Loucy (cell line): ENCODE results near the gene NEUROD2.

Source experiments
- EZH2phosphoT487 ChIP-seq: fragments of 200-600 bp; IDR thresholded peaks from 2 replicates; pipeline ENCODE4 v1.6.1; 2018; ENCODE audit warnings: antibody characterized with exemption, mild to moderate bottlenecking, moderate library complexity, borderline replicate concordance
- TF ChIP-seq, protein P1 (sequence below): fragments of 200-600 bp; sonication (generic); conservative IDR thresholded peaks from 2 replicates; pipeline ENCODE4 v1.5.1; 2014; ENCODE audit warnings: mild to moderate bottlenecking, antibody characterized with exemption, low read length

DNA sequence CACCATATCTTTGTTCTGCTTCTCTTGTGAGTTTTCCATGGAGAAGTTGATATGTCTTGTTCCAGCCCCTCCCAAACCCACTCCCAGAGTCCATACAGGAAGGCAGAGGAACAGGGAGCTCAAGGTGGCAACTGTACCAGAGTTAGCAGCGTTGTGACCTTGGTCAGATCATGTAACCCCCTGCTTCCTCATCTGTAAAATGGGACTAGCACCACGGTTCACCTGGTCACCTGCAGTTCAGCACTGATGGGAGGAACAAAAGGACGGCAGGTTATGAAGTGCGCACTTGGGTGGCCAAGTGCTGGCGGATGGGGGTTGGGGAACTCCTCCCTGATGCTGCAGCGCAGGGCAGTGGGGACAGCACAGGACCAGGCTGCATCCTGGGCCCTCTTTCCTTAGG lies 7.7 kb upstream of the NEUROD2 start:
- TF ChIP-seq, protein P1, sequence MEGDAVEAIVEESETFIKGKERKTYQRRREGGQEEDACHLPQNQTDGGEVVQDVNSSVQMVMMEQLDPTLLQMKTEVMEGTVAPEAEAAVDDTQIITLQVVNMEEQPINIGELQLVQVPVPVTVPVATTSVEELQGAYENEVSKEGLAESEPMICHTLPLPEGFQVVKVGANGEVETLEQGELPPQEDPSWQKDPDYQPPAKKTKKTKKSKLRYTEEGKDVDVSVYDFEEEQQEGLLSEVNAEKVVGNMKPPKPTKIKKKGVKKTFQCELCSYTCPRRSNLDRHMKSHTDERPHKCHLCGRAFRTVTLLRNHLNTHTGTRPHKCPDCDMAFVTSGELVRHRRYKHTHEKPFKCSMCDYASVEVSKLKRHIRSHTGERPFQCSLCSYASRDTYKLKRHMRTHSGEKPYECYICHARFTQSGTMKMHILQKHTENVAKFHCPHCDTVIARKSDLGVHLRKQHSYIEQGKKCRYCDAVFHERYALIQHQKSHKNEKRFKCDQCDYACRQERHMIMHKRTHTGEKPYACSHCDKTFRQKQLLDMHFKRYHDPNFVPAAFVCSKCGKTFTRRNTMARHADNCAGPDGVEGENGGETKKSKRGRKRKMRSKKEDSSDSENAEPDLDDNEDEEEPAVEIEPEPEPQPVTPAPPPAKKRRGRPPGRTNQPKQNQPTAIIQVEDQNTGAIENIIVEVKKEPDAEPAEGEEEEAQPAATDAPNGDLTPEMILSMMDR: no peak
- no peak for TF ChIP-seq EZH2phosphoT487
